Activated T-cell treated with anti-CD3 and anti-CD28 coated beads, Interleukin-2, amount 50 U/mL, for 72 hours (primary cell): Measurements from ENCODE around the gene EHD4. TPM values are rescaled to one million over a fixed set of nuclear protein-coding genes. Genes with fewer than 3 reads are reported as not detected.

ENCODE experiments used
- ATAC-seq, 2 donors: fragments of 150-1000 bp; cut with Tn5 transposase; replicated peaks in 1 of 2; 2 replicates each; pipeline ENCODE4 v1.10.0; 2021; ENCODE audit warnings: moderate library complexity in 2 of 2, mild to moderate bottlenecking in 1 of 2
- DNase-seq, 2 donors: peaks; one replicate each; pipeline ENCODE4 v3.0.0; 2021 to 2022; ENCODE audit warnings: mixed read lengths in 1 of 2
- H3K27ac Mint-ChIP-seq: one replicate; pipeline ENCODE4 v1.8.0; 2022; ENCODE audit warnings: mild to moderate bottlenecking, moderate library complexity, mixed read lengths
- H3K27me3 Mint-ChIP-seq: one replicate; pipeline ENCODE4 v1.8.0; 2022; ENCODE audit warnings: low read depth, mixed read lengths
- H3K36me3 Mint-ChIP-seq, 2 donors: one replicate each; pipeline ENCODE4 v1.8.0; 2022; ENCODE audit warnings: mixed read lengths in 2 of 2, mild to moderate bottlenecking in 1 of 2; ENCODE audit not compliant: insufficient read depth in 2 of 2
- H3K4me1 Mint-ChIP-seq: one replicate; pipeline ENCODE4 v1.8.0; 2022; ENCODE audit warnings: low read depth, mixed read lengths
- H3K4me3 Mint-ChIP-seq, 2 donors: one replicate each; pipeline ENCODE4 v1.8.0; 2022; ENCODE audit warnings: mild to moderate bottlenecking in 2 of 2, mixed read lengths in 2 of 2, moderate library complexity in 2 of 2
- H3K9me3 Mint-ChIP-seq, 2 donors: one replicate each; pipeline ENCODE4 v1.8.0; 2022; ENCODE audit warnings: mixed read lengths in 2 of 2
- total RNA-seq, 2 donors: library from RNA; stranded (reverse); gene quantifications; one replicate each; pipeline ENCODE4 v1.2.3, GENCODE V29; 2022

Gene EHD4
- total RNA-seq, 2 donors from 2014 or later: 22.6 to 32.7 TPM

DNA sequence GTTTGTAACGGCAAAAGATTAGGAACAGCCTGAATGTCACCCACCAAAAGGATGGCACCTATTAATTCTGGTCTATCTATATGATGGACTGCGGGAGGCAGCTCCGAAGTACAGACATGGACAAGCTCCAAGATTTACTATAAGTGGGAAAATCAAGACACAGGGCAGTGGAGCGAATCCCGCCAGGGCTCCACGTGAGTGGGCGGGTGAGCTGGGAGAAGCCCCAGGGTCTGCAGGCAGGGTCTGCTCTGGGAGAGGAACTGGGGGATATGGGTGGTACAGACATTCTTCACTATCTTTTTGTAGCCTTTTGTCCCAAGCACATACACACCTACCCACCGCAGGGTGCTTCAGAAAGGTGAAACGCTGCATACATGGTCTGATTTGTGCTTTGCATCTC, 40.3 kb downstream of the EHD4 start:
- ATAC-seq (no peak), DNase-seq (no peak)
- no peaks in the 10 kb centered on the region for H3K9me3 Mint-ChIP-seq
- H3K36me3 Mint-ChIP-seq: peaks cover 1 to 2% of the 10 kb centered on the region in 2 donors
- H3K4me3 Mint-ChIP-seq: no peak overlapping the region
- H3K4me1 Mint-ChIP-seq: peaks cover 70% of the 10 kb centered on the region
- H3K27me3 Mint-ChIP-seq: no peaks in the 10 kb centered on the region
- H3K27ac Mint-ChIP-seq: no peak overlapping the region

GRCh38 chr15:41930867-41931222, 41.5 kb downstream of the EHD4 start:
- peaks cover 1 to 2% of the 10 kb centered on the region in 2 donors for H3K36me3 Mint-ChIP-seq
- H3K4me1 Mint-ChIP-seq: peaks cover 67% of the 10 kb centered on the region
- no peak overlapping the region for H3K4me3 Mint-ChIP-seq
- ATAC-seq (no peak), DNase-seq (no peak)
- H3K9me3 Mint-ChIP-seq: no peaks in the 10 kb centered on the region
- no peaks in the 10 kb centered on the region for H3K27me3 Mint-ChIP-seq
- H3K27ac Mint-ChIP-seq: no peak overlapping the region

DNA sequence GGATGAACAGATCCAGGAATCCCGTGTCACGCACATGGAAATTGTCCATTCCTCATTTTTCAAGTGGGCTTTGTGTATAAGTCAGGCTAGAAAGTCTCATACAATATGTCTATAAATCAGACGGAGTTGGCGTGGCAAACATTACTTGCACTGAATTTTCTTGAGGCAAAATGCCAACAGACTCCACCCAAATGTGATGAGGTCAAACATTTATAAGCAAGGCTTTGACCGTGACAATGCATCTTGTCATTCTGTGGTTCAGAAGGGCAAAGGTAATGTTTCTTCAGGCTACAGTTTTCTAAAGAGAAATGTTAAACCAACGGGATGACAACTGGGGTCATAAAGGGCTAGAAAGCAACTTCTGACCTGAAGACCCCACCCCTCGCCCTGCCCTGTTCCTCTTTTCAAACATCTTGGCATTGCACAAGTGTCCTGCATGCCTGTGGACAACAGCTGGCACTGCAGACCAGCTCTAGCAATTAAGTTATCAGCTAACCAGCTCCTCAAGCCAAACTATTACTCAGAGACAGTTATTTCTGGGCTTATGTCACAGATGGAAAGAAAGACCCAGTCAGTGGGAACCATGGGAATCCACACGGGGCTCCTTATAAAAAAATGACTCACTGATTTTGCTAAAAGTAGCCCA, 42.0 kb downstream of the EHD4 start:
- ATAC-seq (no peak), DNase-seq (no peak)
- Mint-ChIP-seq H3K4me3 (no peak overlapping the region), H3K27me3 (no peaks in the 10 kb centered on the region), H3K9me3 (no peaks in the 10 kb centered on the region), H3K36me3 (peaks cover 0 to 2% of the 10 kb centered on the region in 2 donors), H3K4me1 (peaks cover 62% of the 10 kb centered on the region), H3K27ac (no peak overlapping the region)

GRCh38 chr15:41928637-41929620, 43.4 kb downstream of the EHD4 start:
- no peak overlapping the region for H3K4me3 Mint-ChIP-seq
- ATAC-seq (peak in 1 of 2 donors; percentile 25), DNase-seq (no peak)
- H3K27ac Mint-ChIP-seq: peak overlapping the region; percentile 20
- no peaks in the 10 kb centered on the region for H3K27me3 Mint-ChIP-seq
- peaks cover 48% of the 10 kb centered on the region for H3K4me1 Mint-ChIP-seq
- H3K9me3 Mint-ChIP-seq: no peaks in the 10 kb centered on the region
- peaks cover 2% of the 10 kb centered on the region in 2 donors for H3K36me3 Mint-ChIP-seq

- Mint-ChIP-seq H3K36me3 (peaks cover 2% of the 10 kb centered on the region in 2 donors), H3K27me3 (no peaks in the 10 kb centered on the region), H3K9me3 (no peaks in the 10 kb centered on the region), H3K4me3 (no peak overlapping the region), H3K4me1 (peaks cover 41% of the 10 kb centered on the region), H3K27ac (no peak overlapping the region)
- no peak for ATAC-seq
- DNase-seq: no peak
Observed at GRCh38 chr15:41928100-41928499, 44.3 kb downstream of the EHD4 start.

DNA sequence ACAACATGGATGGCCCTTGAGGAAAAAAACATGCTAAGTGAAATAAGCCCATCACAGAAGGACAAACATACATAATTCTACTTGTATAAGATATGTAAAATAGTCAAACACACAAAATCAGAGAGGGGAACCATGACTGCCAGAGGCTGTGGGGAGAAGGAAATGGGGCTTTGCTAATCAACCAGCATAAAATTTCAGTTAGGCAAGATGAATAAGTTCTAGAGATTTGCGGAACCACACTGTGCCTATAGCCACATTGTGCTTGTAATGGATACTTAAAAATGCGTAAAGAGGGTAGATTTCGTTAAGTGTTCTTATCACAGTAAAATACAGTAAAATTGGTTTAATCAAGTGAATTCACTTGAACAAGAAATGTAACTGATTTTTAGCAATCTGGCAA, 44.8 kb downstream of the EHD4 start:
- Mint-ChIP-seq H3K4me1 (peaks cover 38% of the 10 kb centered on the region), H3K4me3 (no peak overlapping the region), H3K9me3 (no peaks in the 10 kb centered on the region), H3K27ac (no peak overlapping the region), H3K36me3 (peaks cover 2% of the 10 kb centered on the region in 2 donors), H3K27me3 (no peaks in the 10 kb centered on the region)
- ATAC-seq (no peak), DNase-seq (no peak)

DNA sequence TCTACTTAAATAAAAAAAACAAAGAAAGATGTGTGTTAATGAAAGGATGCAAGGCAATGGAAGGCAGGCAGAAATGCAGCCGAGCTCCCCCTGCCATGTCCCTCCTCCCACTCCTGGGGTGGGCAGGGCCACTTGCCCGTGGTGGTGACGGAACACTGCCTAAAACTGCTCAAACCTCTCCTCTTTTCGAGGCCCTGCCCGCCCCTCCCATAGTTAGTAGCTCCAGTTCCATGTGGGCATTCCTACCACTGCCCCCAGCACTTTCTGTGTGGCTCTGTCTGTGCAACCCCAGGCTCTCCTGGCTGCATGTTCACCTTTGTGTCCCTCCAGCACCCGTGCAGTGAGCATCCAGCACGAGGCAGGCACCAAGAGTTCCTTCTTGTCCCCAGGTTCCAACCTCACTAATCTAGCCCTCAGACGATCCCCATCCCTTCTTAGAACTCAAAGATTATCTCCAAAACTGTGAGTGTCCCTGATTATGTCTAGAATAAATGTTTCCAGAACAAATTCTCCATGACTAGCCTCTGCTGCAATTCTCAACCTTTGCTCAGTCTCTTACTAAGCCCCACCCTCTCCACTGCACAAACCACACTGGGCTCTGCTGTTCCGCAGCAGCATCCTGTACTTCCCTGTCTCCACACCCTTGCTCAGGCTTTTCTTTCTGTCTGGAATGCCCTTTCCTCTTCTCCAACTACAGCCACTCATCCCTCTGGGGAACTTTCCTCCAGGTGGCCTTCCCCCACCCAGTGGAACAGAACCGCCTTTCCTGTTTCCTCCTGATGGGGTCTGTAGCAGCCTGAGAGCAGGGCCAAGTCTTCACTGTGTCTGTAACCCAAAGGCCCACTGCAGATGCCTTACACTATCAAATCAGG, 45.9 kb downstream of the EHD4 start:
- Mint-ChIP-seq H3K36me3 (peaks cover 0 to 2% of the 10 kb centered on the region in 2 donors), H3K27me3 (no peaks in the 10 kb centered on the region), H3K4me1 (peaks cover 29% of the 10 kb centered on the region), H3K9me3 (no peaks in the 10 kb centered on the region), H3K4me3 (no peak overlapping the region), H3K27ac (peak overlapping the region; percentile 84)
- ATAC-seq: no peak
- DNase-seq: no peak

GRCh38 chr15:41925086-41925608, 47.2 kb downstream of the EHD4 start:
- no peaks in the 10 kb centered on the region for H3K27me3 Mint-ChIP-seq
- peaks cover 0 to 2% of the 10 kb centered on the region in 2 donors for H3K36me3 Mint-ChIP-seq
- DNase-seq (no peak), ATAC-seq (no peak)
- H3K9me3 Mint-ChIP-seq: no peaks in the 10 kb centered on the region
- no peak overlapping the region for H3K27ac Mint-ChIP-seq
- no peak overlapping the region for H3K4me3 Mint-ChIP-seq
- peaks cover 24% of the 10 kb centered on the region for H3K4me1 Mint-ChIP-seq

DNA sequence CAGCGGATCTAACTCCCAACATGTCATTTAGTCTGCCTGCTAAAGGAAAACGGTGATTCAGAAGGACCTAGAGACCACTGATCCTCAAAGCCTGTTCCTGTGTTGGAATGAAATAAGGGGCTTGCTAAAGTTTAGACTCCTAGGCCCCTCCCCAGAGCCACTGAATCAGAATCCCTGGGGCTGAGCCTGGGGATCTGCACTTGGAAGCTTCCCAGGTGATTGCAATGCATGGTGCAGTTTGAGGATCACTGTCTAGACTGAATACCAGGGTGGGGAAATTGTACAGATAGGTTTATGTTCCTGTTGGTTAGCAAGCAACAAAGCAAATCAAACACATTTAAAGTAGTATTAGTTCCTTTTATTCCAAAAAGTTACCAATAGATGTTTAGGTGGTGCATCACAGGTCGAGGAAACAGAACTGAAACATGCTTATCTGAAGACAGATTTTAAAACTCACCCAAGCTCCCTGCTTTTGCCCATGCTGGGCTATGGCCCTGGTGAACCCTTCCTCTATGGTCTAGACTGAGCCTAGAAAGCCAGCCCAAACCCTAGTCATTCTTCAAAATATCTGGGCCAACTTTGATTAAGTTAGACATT, 48.9 kb downstream of the EHD4 start:
- Mint-ChIP-seq H3K36me3 (peaks cover 2 to 3% of the 10 kb centered on the region in 2 donors), H3K27me3 (no peaks in the 10 kb centered on the region), H3K4me3 (no peak overlapping the region), H3K9me3 (no peaks in the 10 kb centered on the region), H3K4me1 (peaks cover 20% of the 10 kb centered on the region), H3K27ac (no peak overlapping the region)
- no peak for DNase-seq
- ATAC-seq: no peak

DNA sequence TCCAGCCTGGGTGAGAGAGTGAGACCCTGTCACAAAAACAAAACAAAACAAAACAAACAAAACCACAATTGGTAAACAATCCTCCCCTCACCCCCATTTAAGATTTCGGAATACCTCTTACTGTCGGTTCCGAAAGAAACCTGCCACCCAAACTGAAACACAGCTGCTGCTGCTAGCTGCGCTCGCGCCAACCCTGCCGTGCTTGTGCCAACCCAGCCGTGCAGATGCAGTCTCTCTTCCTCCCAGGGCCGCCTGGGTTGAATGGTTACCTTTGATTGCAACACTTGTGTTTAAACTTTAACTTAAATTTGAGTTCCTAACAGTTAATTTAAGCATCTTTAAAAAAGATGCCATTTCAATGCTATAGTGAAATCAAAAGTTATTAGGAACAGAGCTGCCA, 50.0 kb downstream of the EHD4 start:
- Mint-ChIP-seq H3K4me1 (peaks cover 14% of the 10 kb centered on the region), H3K36me3 (peaks cover 2 to 3% of the 10 kb centered on the region in 2 donors), H3K27me3 (no peaks in the 10 kb centered on the region), H3K4me3 (no peak overlapping the region), H3K27ac (no peak overlapping the region), H3K9me3 (no peaks in the 10 kb centered on the region)
- no peak for DNase-seq
- no peak for ATAC-seq

- H3K4me3 Mint-ChIP-seq: no peak overlapping the region
- peaks cover 2 to 4% of the 10 kb centered on the region in 2 donors for H3K36me3 Mint-ChIP-seq
- DNase-seq: no peak
- no peaks in the 10 kb centered on the region for H3K27me3 Mint-ChIP-seq
- H3K4me1 Mint-ChIP-seq: peaks cover 11% of the 10 kb centered on the region
- no peaks in the 10 kb centered on the region for H3K9me3 Mint-ChIP-seq
- no peak for ATAC-seq
- no peak overlapping the region for H3K27ac Mint-ChIP-seq
Observed at GRCh38 chr15:41921639-41922038, 50.7 kb downstream of the EHD4 start.

DNA sequence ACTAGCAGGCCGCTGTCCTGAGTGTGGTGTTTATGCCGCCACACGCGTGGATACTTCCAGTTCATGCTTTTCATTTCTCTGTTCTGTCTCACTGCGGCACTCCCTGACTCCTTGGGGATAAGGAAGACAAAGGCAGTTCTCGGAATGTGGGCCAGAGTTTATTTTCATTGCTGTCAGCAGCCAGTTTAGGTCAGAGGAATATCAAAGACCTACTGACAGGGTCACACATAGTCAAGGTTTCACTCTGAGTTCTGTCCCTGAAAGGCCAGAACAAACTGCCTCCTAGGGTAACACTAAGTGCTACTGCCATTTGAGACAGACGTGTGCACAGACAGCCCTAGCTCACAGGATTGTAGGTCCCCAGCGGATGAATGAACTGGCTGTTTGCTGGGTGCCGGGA, 51.2 kb downstream of the EHD4 start:
- Mint-ChIP-seq H3K36me3 (peaks cover 2 to 8% of the 10 kb centered on the region in 2 donors), H3K27me3 (no peaks in the 10 kb centered on the region), H3K4me3 (no peak overlapping the region), H3K4me1 (peaks cover 11% of the 10 kb centered on the region), H3K27ac (no peak overlapping the region), H3K9me3 (no peaks in the 10 kb centered on the region)
- no peak for DNase-seq
- ATAC-seq: no peak
